Esophagus squamous epithelium (tissue), 5 donors: ENCODE results near the gene THEM5. TPM values are rescaled to one million over a fixed set of nuclear protein-coding genes. Genes with fewer than 3 reads are reported as not detected.

Experiments used
- DNase-seq: peaks from one replicate; lab custom pipeline; 2025; lab: John Stamatoyannopoulos, UW
- H3K27ac ChIP-seq, 4 donors: fragments of 200-600 bp; sonication (generic); one replicate each; pipeline ENCODE4 v1.5.1; 2016 to 2019; ENCODE audit warnings: mild to moderate bottlenecking in 1 of 4
- H3K27me3 ChIP-seq, 4 donors: fragments of 200-600 bp; sonication (generic); 1 replicate in 3 of 4; 2 replicates in 1 of 4; pipeline versions ENCODE4 v1.5.1 to v1.6.0; 2017 to 2021; ENCODE audit warnings: antibody characterized with exemption in 1 of 4
- H3K36me3 ChIP-seq, 3 donors: fragments of 200-600 bp; sonication (generic); one replicate each; pipeline ENCODE4 v1.5.1; 2016 to 2019
- H3K4me1 ChIP-seq, 3 donors: fragments of 200-600 bp; sonication (generic); one replicate each; pipeline ENCODE4 v1.5.1; 2017 to 2019
- H3K4me3 ChIP-seq, 4 donors: fragments of 200-600 bp; sonication (generic); 1 replicate in 3 of 4; 2 replicates in 1 of 4; pipeline ENCODE4 v1.5.1; 2016 to 2019; ENCODE audit warnings: mild to moderate bottlenecking in 2 of 4, moderate library complexity in 1 of 4
- H3K9me3 ChIP-seq, 3 donors: fragments of 200-600 bp; sonication (generic); one replicate each; pipeline ENCODE4 v1.5.1; 2016 to 2019
- POLR2A ChIP-seq, 4 donors: fragments of 450-650 bp; IDR thresholded peaks; one replicate each; pipeline ENCODE4 v1.6.1; 2017; ENCODE audit warnings: antibody characterized with exemption in 4 of 4, mild to moderate bottlenecking in 4 of 4, moderate library complexity in 3 of 4
- WGBS, 2 donors: methylation state at CpG; one replicate each; pipeline ENCODE4 v1.1.5; 2018; 5-methylcytosine and 5-hydroxymethylcytosine counted together
- intact Hi-C: fragments of 100-400 bp; cut with DNase I; formaldehyde crosslinking; loops from one replicate; pipeline ENCODE4 v1.15.0; 2022
- total RNA-seq, 4 donors: library from RNA; depleted of rRNA; stranded (reverse); fragments of >200 nt; gene quantifications; one replicate each; pipeline ENCODE4 v1.1.0, GENCODE V29; 2016
- TF ChIP-seq, protein P1 (sequence below), 6 experiments: fragments of 450-650 bp in 4 of 6; fragments of 200-600 bp in 2 of 6; sonication (generic) in 2 of 6; IDR thresholded peaks; one replicate each; pipeline ENCODE4 v1.5.1; 2016 to 2019; ENCODE audit warnings: antibody characterized with exemption in 6 of 6, mild to moderate bottlenecking in 4 of 6, moderate library complexity in 4 of 6
- donor health status: DM: yes; HTN: yes; CAD: no.

The THEM5 gene
- total RNA-seq, 4 donors from 2014 or later: 0.76 to 1.7 TPM; not detected in 2

DNA sequence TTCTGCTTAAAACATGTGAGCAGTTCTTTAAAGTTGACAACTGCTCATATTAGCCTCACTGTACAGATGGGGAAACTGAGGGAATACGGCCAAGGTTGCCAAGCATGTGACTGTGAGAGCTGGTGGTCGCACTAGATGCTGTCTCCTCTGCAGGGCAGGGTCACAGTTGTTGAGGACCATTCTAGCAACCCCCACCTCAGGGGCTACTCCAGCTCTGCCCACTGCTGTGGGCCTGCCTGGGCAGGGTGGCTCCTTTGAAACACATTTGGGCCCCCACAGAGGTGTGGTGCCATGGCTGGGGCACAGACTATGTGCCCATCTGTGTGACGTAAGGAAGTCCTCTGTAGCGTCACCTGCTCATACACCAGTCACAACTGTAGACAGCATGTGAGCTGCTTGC, 779 bp downstream of the THEM5 start:
- Histone ChIP-seq H3K36me3 (no peaks in the 10 kb centered on the region), H3K27ac (no peak overlapping the region), H3K27me3 (peaks cover 0 to 20% (median 0%) of the 10 kb centered on the region in 4 donors), H3K9me3 (no peaks in the 10 kb centered on the region), H3K4me1 (peaks cover 12 to 70% (median 28%) of the 10 kb centered on the region in 3 donors), H3K4me3 (no peak overlapping the region)
- intact Hi-C loops: no loop called here
- TF ChIP-seq, protein P1, sequence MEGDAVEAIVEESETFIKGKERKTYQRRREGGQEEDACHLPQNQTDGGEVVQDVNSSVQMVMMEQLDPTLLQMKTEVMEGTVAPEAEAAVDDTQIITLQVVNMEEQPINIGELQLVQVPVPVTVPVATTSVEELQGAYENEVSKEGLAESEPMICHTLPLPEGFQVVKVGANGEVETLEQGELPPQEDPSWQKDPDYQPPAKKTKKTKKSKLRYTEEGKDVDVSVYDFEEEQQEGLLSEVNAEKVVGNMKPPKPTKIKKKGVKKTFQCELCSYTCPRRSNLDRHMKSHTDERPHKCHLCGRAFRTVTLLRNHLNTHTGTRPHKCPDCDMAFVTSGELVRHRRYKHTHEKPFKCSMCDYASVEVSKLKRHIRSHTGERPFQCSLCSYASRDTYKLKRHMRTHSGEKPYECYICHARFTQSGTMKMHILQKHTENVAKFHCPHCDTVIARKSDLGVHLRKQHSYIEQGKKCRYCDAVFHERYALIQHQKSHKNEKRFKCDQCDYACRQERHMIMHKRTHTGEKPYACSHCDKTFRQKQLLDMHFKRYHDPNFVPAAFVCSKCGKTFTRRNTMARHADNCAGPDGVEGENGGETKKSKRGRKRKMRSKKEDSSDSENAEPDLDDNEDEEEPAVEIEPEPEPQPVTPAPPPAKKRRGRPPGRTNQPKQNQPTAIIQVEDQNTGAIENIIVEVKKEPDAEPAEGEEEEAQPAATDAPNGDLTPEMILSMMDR (IDR thresholded peaks at IDR 0.05): no peak
- no peak for TF ChIP-seq POLR2A (IDR thresholded peaks at IDR 0.05)
- WGBS, 2 donors: 83 to 88% methylated on average over 2 to 4 of the region's 4 CpGs
- no peak for DNase-seq

DNA sequence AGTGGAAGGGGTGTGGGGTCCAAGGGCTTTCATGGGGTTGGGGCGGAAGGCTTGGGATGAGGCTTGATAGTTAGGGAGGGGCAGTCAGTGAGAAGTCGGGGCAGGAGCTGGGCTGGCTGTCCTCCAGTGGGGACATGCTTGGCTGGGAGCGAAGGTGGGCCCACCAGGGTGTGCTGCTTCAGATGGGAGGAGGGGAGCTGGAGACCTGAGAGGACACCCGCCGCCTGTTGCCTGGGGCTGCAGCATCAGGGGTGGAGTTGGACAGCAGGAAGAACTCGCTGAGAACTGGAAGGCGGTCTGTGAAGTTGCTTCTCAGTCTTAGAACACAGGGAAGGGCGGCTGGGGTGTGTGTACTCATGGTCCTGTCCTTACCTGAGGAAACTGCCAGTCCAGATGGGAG, 1.6 kb downstream of the THEM5 start:
- H3K4me1 ChIP-seq: peaks cover 7 to 61% (median 21%) of the 10 kb centered on the region in 3 donors
- no peak overlapping the region for H3K27ac ChIP-seq
- H3K9me3 ChIP-seq: no peaks in the 10 kb centered on the region
- H3K4me3 ChIP-seq: no peak overlapping the region
- DNase-seq: no peak
- intact Hi-C loops: no loop called here
- H3K36me3 ChIP-seq: no peaks in the 10 kb centered on the region
- WGBS, 2 donors: 75 to 88% methylated on average over 3 to 7 of the region's 8 CpGs
- H3K27me3 ChIP-seq: peaks cover 0 to 20% (median 0%) of the 10 kb centered on the region in 4 donors
- TF ChIP-seq POLR2A (IDR thresholded peaks at IDR 0.05): no peak
- TF ChIP-seq, protein P1 (IDR thresholded peaks at IDR 0.05): no peak

DNA sequence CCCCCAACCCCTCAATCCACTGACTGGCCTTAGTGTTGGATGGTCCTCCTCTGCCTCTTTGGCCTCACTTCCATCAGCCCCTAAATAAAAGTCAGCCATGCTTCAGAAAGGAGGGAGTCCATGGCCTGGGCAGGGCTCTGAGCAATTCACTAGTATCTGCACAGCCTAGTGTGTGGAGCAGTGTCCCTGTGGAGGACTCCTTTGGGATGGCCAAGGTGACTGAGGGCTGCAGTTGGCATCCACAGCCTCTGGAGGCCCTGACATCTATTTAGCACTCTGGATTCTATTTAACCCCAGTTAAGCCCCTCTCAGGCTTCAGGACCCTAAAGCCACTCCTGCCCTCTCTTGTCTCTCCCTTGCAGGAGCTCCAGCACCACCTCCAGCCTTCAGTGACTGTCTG, 3.6 kb downstream of the THEM5 start:
- DNase-seq: no peak
- peaks cover 0 to 20% (median 0%) of the 10 kb centered on the region in 4 donors for H3K27me3 ChIP-seq

DNA sequence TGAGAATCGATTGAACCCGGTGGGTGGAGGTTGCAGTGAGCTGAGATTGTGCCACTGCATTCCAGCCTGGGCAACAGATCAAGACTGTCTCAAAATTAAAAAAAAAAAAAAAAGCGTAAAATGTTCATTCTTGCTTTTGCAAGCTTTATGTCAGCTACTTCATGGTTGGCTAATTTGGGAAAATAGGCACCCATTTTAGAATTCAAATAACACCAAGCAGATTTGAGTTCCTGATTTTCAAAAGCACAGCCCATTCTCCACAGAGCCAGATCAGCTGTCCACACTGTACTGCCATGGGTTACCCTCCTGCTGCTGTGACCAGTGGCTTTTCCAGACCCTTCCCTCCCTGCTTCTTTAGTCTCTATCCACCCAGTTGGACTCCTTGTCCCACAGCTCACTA, 4.4 kb downstream of the THEM5 start:
- Histone ChIP-seq H3K4me3 (no peak overlapping the region), H3K9me3 (no peaks in the 10 kb centered on the region), H3K27me3 (peaks cover 0 to 20% (median 0%) of the 10 kb centered on the region in 4 donors), H3K36me3 (no peaks in the 10 kb centered on the region), H3K27ac (peak overlapping the region in 1 of 4 donors; percentile 19), H3K4me1 (peaks cover 0 to 45% (median 8%) of the 10 kb centered on the region in 3 donors)
- no peak for DNase-seq
- intact Hi-C loops: no loop called here
- no peak for TF ChIP-seq POLR2A (IDR thresholded peaks at IDR 0.05)
- TF ChIP-seq, protein P1 (IDR thresholded peaks at IDR 0.05): no peak
- 39 to 44% methylated on average over 3 of the region's 3 CpGs for WGBS, 2 donors

More for the DNA sequence above, 3.6 kb downstream of the THEM5 start:
- no peaks in the 10 kb centered on the region for H3K36me3 ChIP-seq
- no peak overlapping the region for H3K4me3 ChIP-seq
- no peak for TF ChIP-seq POLR2A (IDR thresholded peaks at IDR 0.05)
- TF ChIP-seq, protein P1 (IDR thresholded peaks at IDR 0.05): no peak
- no peak overlapping the region for H3K27ac ChIP-seq
- H3K9me3 ChIP-seq: no peaks in the 10 kb centered on the region
- intact Hi-C loops: no loop called here
- peaks cover 0 to 50% (median 13%) of the 10 kb centered on the region in 3 donors for H3K4me1 ChIP-seq

DNA sequence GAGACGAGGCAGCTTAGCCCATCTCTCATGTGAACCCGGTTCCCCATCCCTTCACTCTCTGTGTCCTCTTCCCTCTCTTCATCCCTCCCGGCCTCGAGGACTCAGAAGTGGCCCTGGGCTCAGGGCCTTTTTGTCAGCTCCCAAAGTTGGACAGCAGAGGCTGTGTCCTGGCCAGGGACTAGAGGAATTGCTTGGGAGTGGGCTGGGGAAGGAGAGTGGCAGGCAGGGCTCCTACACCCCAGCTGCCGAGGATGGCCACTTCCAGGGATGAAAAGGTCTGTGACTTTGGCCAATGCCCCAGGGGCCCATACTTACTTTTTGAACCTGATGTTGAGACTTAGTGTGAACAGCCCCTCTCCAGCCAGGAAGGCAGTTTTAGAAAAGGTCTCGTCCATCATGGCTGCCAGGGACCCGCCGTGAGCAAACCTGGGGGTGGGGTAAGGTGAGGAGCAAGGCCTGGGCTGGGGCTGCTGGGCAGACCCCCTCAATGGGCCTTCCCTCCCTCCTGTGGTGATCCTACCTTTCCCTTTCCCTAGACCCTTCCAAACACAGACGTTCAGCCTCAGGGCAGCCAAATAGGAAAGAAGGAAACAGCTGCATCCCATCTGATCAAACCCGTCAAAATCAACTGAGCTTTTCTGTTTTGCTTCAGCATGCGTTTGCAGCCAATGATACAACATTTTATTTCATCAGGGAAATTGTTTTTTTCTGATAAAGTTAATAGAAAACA, 5.5 kb downstream of the THEM5 start:
- peaks cover 0 to 20% (median 0%) of the 10 kb centered on the region in 4 donors for H3K27me3 ChIP-seq
- H3K4me1 ChIP-seq: peaks cover 0 to 34% (median 4%) of the 10 kb centered on the region in 3 donors
- H3K27ac ChIP-seq: no peak overlapping the region
- 57 to 68% methylated on average over 7 to 8 of the region's 11 CpGs for WGBS, 2 donors
- TF ChIP-seq POLR2A (IDR thresholded peaks at IDR 0.05): no peak
- intact Hi-C loops: no loop called here
- no peak overlapping the region for H3K4me3 ChIP-seq
- no peaks in the 10 kb centered on the region for H3K36me3 ChIP-seq
- DNase-seq: no peak
- no peaks in the 10 kb centered on the region for H3K9me3 ChIP-seq
